ENCODE data around the gene CACNA2D1. TPM values are rescaled to one million over a fixed set of nuclear protein-coding genes. Genes with fewer than 3 reads are reported as not detected.

Gene CACNA2D1
- total RNA-seq, 2 donors from 2014 or later, result 5.4 to 32.0 TPM

- intact Hi-C loops (cut with DNase I), result no loop called here
- TF ChIP-seq POLR2A (IDR thresholded peaks at IDR 0.05) (no peak), CTCF (IDR thresholded peaks at IDR 0.05) (no peak)
- DNase-seq, result no peak
Measured at GRCh38 chr7:82317257-82317721, 126.3 kb downstream of the CACNA2D1 start.

GRCh38 chr7:82313269-82313668, 130.3 kb downstream of the CACNA2D1 start:
- Histone ChIP-seq H3K9me3 (no peaks in the 10 kb centered on the region), H3K4me3 (no peak overlapping the region), H3K4me1 (no peaks in the 10 kb centered on the region), H3K27me3 (no peaks in the 10 kb centered on the region), H3K27ac (no peak overlapping the region), H3K36me3 (replicated peaks in 1 of 2; ENCODE audit: insufficient read depth in 1 of 2, low read depth in 2 of 2) (no peaks in the 10 kb centered on the region)
- intact Hi-C loops (cut with DNase I), result no loop called here
- DNase-seq (no peak), ATAC-seq (no peak)
- TF ChIP-seq POLR2A (IDR thresholded peaks at IDR 0.05) (no peak), CTCF (IDR thresholded peaks at IDR 0.05) (no peak)
- WGBS, 2 donors, result 63 to 75% methylated on average over 1 of the region's 1 CpG

More at GRCh38 chr7:82317257-82317721, 126.3 kb downstream of the CACNA2D1 start:
- no peaks in the 10 kb centered on the region for H3K36me3 ChIP-seq (replicated peaks in 1 of 2; ENCODE audit: insufficient read depth in 1 of 2, low read depth in 2 of 2)
- H3K4me1 ChIP-seq, result no peaks in the 10 kb centered on the region
- ATAC-seq, result no peak
- no peaks in the 10 kb centered on the region for H3K9me3 ChIP-seq
- H3K4me3 ChIP-seq, result no peak overlapping the region
- H3K27me3 ChIP-seq, result no peaks in the 10 kb centered on the region
- 62 to 74% methylated on average over 3 of the region's 3 CpGs for WGBS, 2 donors
- no peak overlapping the region for H3K27ac ChIP-seq

GRCh38 chr7:82312646-82313045, 130.9 kb downstream of the CACNA2D1 start:
- 70 to 90% methylated on average over 5 of the region's 5 CpGs for WGBS, 2 donors
- H3K4me3 ChIP-seq, result no peak overlapping the region
- H3K27ac ChIP-seq, result no peak overlapping the region
- DNase-seq (no peak), ATAC-seq (no peak)
- H3K27me3 ChIP-seq, result no peaks in the 10 kb centered on the region
- intact Hi-C loops (cut with DNase I), result no loop called here
- H3K9me3 ChIP-seq, result no peaks in the 10 kb centered on the region
- no peaks in the 10 kb centered on the region for H3K4me1 ChIP-seq
- no peaks in the 10 kb centered on the region for H3K36me3 ChIP-seq (replicated peaks in 1 of 2; ENCODE audit: insufficient read depth in 1 of 2, low read depth in 2 of 2)
- TF ChIP-seq POLR2A (IDR thresholded peaks at IDR 0.05) (no peak), CTCF (IDR thresholded peaks at IDR 0.05) (no peak)

GRCh38 chr7:82305347-82306005, 138.1 kb downstream of the CACNA2D1 start:
- Histone ChIP-seq H3K27me3 (no peaks in the 10 kb centered on the region), H3K9me3 (no peaks in the 10 kb centered on the region), H3K4me3 (no peak overlapping the region), H3K4me1 (no peaks in the 10 kb centered on the region), H3K36me3 (replicated peaks in 1 of 2; ENCODE audit: insufficient read depth in 1 of 2, low read depth in 2 of 2) (no peaks in the 10 kb centered on the region), H3K27ac (no peak overlapping the region)
- TF ChIP-seq POLR2A (IDR thresholded peaks at IDR 0.05) (no peak), CTCF (IDR thresholded peaks at IDR 0.05) (no peak)
- intact Hi-C loops (cut with DNase I), result no loop called here
- ATAC-seq (no peak), DNase-seq (no peak)
- 66 to 67% methylated on average over 4 of the region's 4 CpGs for WGBS, 2 donors

- no peaks in the 10 kb centered on the region for H3K4me1 ChIP-seq
- 39 to 52% methylated on average over 1 of the region's 1 CpG for WGBS, 2 donors
- no peaks in the 10 kb centered on the region for H3K9me3 ChIP-seq
- ATAC-seq, result no peak
- H3K27me3 ChIP-seq, result no peaks in the 10 kb centered on the region
- no peak overlapping the region for H3K27ac ChIP-seq
- TF ChIP-seq POLR2A (IDR thresholded peaks at IDR 0.05) (no peak), CTCF (IDR thresholded peaks at IDR 0.05) (no peak)
- intact Hi-C loops (cut with DNase I), result no loop called here
- DNase-seq, result no peak
- H3K36me3 ChIP-seq (replicated peaks in 1 of 2; ENCODE audit: insufficient read depth in 1 of 2, low read depth in 2 of 2), result no peaks in the 10 kb centered on the region
- no peak overlapping the region for H3K4me3 ChIP-seq
Measured at GRCh38 chr7:82294865-82295264, 148.7 kb downstream of the CACNA2D1 start.
